K562 (cell line): Measurements from ENCODE around the gene CALML3. TPM values are rescaled to one million over a fixed set of nuclear protein-coding genes. Genes with fewer than 3 reads are reported as not detected.

Source experiments
- ATAC-seq: fragments of 200-7000 bp; cut with Tn5 transposase; 3 replicates; pipeline ENCODE4 v1.9.1; 2020; ENCODE audit warnings: moderate library complexity
- BruUV-seq: library from RNA; stranded (reverse); fragments of 400-500 nt; replicated peaks from 2 replicates; lab custom pipeline; 2021; lab: Mats Ljungman, UMichigan
- CTCF ChIA-PET: fragments of 300-600 bp; formaldehyde crosslinking; extraction: SDS; loops from one replicate; lab custom pipeline; 2021; ENCODE audit warnings: low intra/inter-chr PET ratio; lab: Yijun Ruan, JAX
- POLR2A ChIA-PET: fragments of 300-600, 350-650 bp; sonication (Branson Sonifier 250); formaldehyde crosslinking; extraction: SDS; loops from one replicate; lab custom pipeline; 2021; ENCODE audit warnings: antibody characterized with exemption, inconsistent platforms; lab: Yijun Ruan, JAX
- DNase-seq, 4 experiments: peaks; one replicate each; pipeline versions ENCODE4 v3.0.0 to v3.0.0-alpha.2; 2011 to 2018; ENCODE audit warnings: low spot score in 3 of 4, mixed read lengths in 3 of 4; ENCODE audit errors: extremely low read depth in 1 of 4
- FAIRE-seq: peaks from 2 replicates; lab custom pipeline; 2011; peaks lifted over from hg19 to GRCh38; lab: Jason Lieb, UNC
- H2AFZ ChIP-seq: 2 replicates; pipeline ENCODE4 v1.6.0; 2011; ENCODE audit warnings: low read depth, low read length, control low read depth, inconsistent platforms
- H3K27ac ChIP-seq: fragments of 200-600 bp; 3 replicates; pipeline ENCODE4 v1.8.0; 2011; ENCODE audit warnings: low read depth, mild to moderate bottlenecking, control low read depth, inconsistent platforms, low read length, moderate library complexity, mixed read lengths; ENCODE audit errors: extremely low read depth
- H3K27me3 ChIP-seq, 2 experiments: fragments of 300-600 bp in 1 of 2; 2 replicates in 1 of 2; 3 replicates in 1 of 2; pipeline versions ENCODE4 v1.6.0 to v1.8.0; 2011; ENCODE audit warnings: inconsistent platforms in 2 of 2, low read length in 2 of 2, mild to moderate bottlenecking in 1 of 2, mixed read lengths in 1 of 2, moderate library complexity in 1 of 2; ENCODE audit not compliant: control insufficient read depth in 2 of 2, insufficient read depth in 2 of 2
- H3K36me3 ChIP-seq: fragments of 300-600 bp; 3 replicates; pipeline ENCODE4 v1.8.0; 2011; ENCODE audit warnings: mild to moderate bottlenecking, low read length, inconsistent platforms; ENCODE audit not compliant: control insufficient read depth, insufficient read depth
- H3K4me1 ChIP-seq, 2 experiments: fragments of 200-600 bp in 1 of 2; replicated peaks in 1 of 2; 2 replicates in 1 of 2; 3 replicates in 1 of 2; pipeline versions ENCODE4 v1.5.1 to v1.8.0; 2011; ENCODE audit warnings: inconsistent platforms in 2 of 2, low read length in 2 of 2, mild to moderate bottlenecking in 1 of 2, mixed read lengths in 1 of 2, moderate library complexity in 1 of 2; ENCODE audit not compliant: control insufficient read depth in 2 of 2, insufficient read depth in 2 of 2
- H3K4me2 ChIP-seq: 2 replicates; pipeline ENCODE4 v1.6.1; 2011; ENCODE audit warnings: low read length, control low read depth, inconsistent platforms, mixed read lengths; ENCODE audit not compliant: insufficient read depth
- H3K4me3 ChIP-seq: fragments of 200-600 bp; sonication (generic), shearing (Covaris generic); 2 replicates; pipeline ENCODE4 v1.5.1; 2016; ENCODE audit warnings: control low read depth, inconsistent platforms
- H3K79me2 ChIP-seq: fragments of 200-600 bp; 3 replicates; pipeline ENCODE4 v1.8.0; 2011; ENCODE audit warnings: low read length, inconsistent platforms; ENCODE audit not compliant: control insufficient read depth, insufficient read depth
- H3K9ac ChIP-seq, 2 experiments: 2 replicates each; pipeline versions ENCODE4 v1.6.0 to v1.6.1; 2011; ENCODE audit warnings: low read depth in 2 of 2, low read length in 2 of 2, control low read depth in 1 of 2, inconsistent platforms in 1 of 2, mild to moderate bottlenecking in 1 of 2, mixed read lengths in 1 of 2; ENCODE audit not compliant: insufficient read depth in 1 of 2
- H3K9me1 ChIP-seq: one replicate; pipeline ENCODE4 v1.6.0; 2011; ENCODE audit warnings: inconsistent platforms, mild to moderate bottlenecking, low read length, moderate library complexity; ENCODE audit not compliant: control insufficient read depth, insufficient read depth
- H3K9me3 ChIP-seq: replicated peaks from 2 replicates; pipeline ENCODE4 v1.5.1; 2011; ENCODE audit warnings: low read depth, low read length, inconsistent platforms; ENCODE audit not compliant: control insufficient read depth, insufficient read depth
- H4K20me1 ChIP-seq: replicated peaks from 2 replicates; pipeline ENCODE4 v1.6.1; 2011; ENCODE audit warnings: low read length, inconsistent platforms, mixed read lengths; ENCODE audit not compliant: control insufficient read depth, insufficient read depth
- CBX3 ChIP-seq, 2 experiments: IDR thresholded peaks; 1 replicate in 1 of 2; 2 replicates in 1 of 2; pipeline ENCODE4 v1.6.1; 2012; ENCODE audit warnings: inconsistent platforms in 2 of 2, low read length in 2 of 2, borderline replicate concordance in 1 of 2, control low read depth in 1 of 2
- CHCHD3 ChIP-seq: fragments of 250-450 bp; sonication (Bioruptor Pico); IDR thresholded peaks from 2 replicates; pipeline ENCODE4 v2.1.2; 2022; ENCODE audit warnings: mild to moderate bottlenecking
- ELF2 ChIP-seq: fragments of 250-450 bp; sonication (Bioruptor Pico); IDR thresholded peaks from 2 replicates; pipeline ENCODE4 v1.5.0; 2021; ENCODE audit warnings: mild to moderate bottlenecking
- NFIC ChIP-seq: fragments of 450-650 bp; IDR thresholded peaks from 2 replicates; pipeline ENCODE4 v1.6.1; 2017; ENCODE audit warnings: mild to moderate bottlenecking, inconsistent platforms
- NFRKB ChIP-seq: fragments of 450-650 bp; IDR thresholded peaks from 2 replicates; pipeline ENCODE4 v1.6.1; 2016; ENCODE audit warnings: low read depth
- PKNOX1 ChIP-seq: fragments of 450-650 bp; IDR thresholded peaks from 2 replicates; pipeline ENCODE4 v1.6.1; 2016
- SLC30A9 ChIP-seq: fragments of 250-450 bp; sonication (Bioruptor Pico); IDR thresholded peaks from 2 replicates; pipeline ENCODE4 v1.8.0; 2022; ENCODE audit warnings: mild to moderate bottlenecking, moderate library complexity
- SMAD2 ChIP-seq: fragments of 150-350 bp; IDR thresholded peaks from 2 replicates; pipeline ENCODE4 v1.6.1; 2014; ENCODE audit warnings: low read depth, mild to moderate bottlenecking, low read length
- SUPT5H ChIP-seq: fragments of 450-650 bp; IDR thresholded peaks from 2 replicates; pipeline ENCODE4 v1.6.1; 2016
- TRIM25 ChIP-seq: fragments of 450-650 bp; IDR thresholded peaks from 2 replicates; pipeline ENCODE4 v1.7.0; 2016; ENCODE audit warnings: borderline replicate concordance
- TRIM28 ChIP-seq: fragments of 450-650 bp; IDR thresholded peaks from 2 replicates; pipeline ENCODE4 v1.6.1; 2017
- ZFP36 ChIP-seq: fragments of 150-350 bp; IDR thresholded peaks from 2 replicates; pipeline ENCODE4 v1.6.1; 2018; ENCODE audit warnings: low read length, low read depth; ENCODE audit not compliant: partially characterized antibody
- ZNF133 ChIP-seq: fragments of 250-450 bp; sonication (Bioruptor Pico); IDR thresholded peaks from 2 replicates; pipeline ENCODE4 v1.4.0; 2020; ENCODE audit warnings: mild to moderate bottlenecking
- ZNF639 ChIP-seq, 2 experiments: fragments of 200-800 bp in 1 of 2; sonication (Bioruptor generic) in 1 of 2; sonication (generic) in 1 of 2; formaldehyde crosslinking in 1 of 2; IDR thresholded peaks in 1 of 2; conservative IDR thresholded peaks in 1 of 2; 2 replicates each; pipeline versions ENCODE4 v1.5.0 to v1.6.1; 2016 to 2020; ENCODE audit warnings: missing compliant biosample characterization in 1 of 2, missing genetic modification characterization in 1 of 2, missing genetic modification reagents in 1 of 2
- ZNF707 ChIP-seq: fragments of 250-450 bp; sonication (Bioruptor Pico); conservative IDR thresholded peaks from 2 replicates; pipeline ENCODE4 v1.8.0; 2022; ENCODE audit warnings: inconsistent platforms, mild to moderate bottlenecking, moderate library complexity
- ZNF766 ChIP-seq: fragments of 200-800 bp; sonication (Bioruptor generic); conservative IDR thresholded peaks from 2 replicates; pipeline ENCODE4 v1.6.1; 2016; ENCODE audit warnings: missing genetic modification characterization, missing compliant biosample characterization
- WGBS: fragments of 100-300 bp; shearing (Covaris generic); methylation state at CpG from one replicate; pipeline ENCODE4 v1.1.6; 2016; ENCODE audit warnings: low coverage, mixed read lengths; ENCODE audit not compliant: insufficient coverage; ENCODE audit errors: missing lambda C conversion rate; 5-methylcytosine and 5-hydroxymethylcytosine counted together
- in situ Hi-C: fragments of 300-500 bp; cut with MboI; formaldehyde crosslinking; loops from 4 replicates; pipeline ENCODE4 v1.15.0; 2018; ENCODE audit warnings: inconsistent platforms, mixed read lengths
- intact Hi-C: fragments of 100-400 bp; cut with micrococcal nuclease; formaldehyde crosslinking; loops from 2 replicates; pipeline ENCODE4 v1.14.2; 2022
- polyA plus RNA-seq, 8 experiments: library from polyadenylated mRNA; depleted of rRNA in 4 of 8; stranded (reverse) in 5 of 8; unstranded in 3 of 8; fragments of >200 nt; fragmentation: Nextera tagmentation in 2 of 8; fragmentation: Illumina TruSeq in 1 of 8; extraction: Ambion mirVana in 2 of 8; extraction: Trizol in 1 of 8; gene quantifications; 2 replicates each; pipeline versions ENCODE4 v1.2.1 to v1.2.3, GENCODE V29; 2011 to 2014; ENCODE audit warnings: inconsistent platforms in 1 of 8, missing spikeins in 1 of 8
- total RNA-seq, 7 experiments: library from RNA; depleted of rRNA in 6 of 7; stranded (reverse); fragments of >200 nt in 6 of 7; fragmentation: Illumina TruSeq in 2 of 7; extraction: Trizol in 2 of 7; gene quantifications; 2 replicates each; pipeline versions ENCODE4 v1.2.1 to v1.2.3, GENCODE V29; 2011 to 2021; ENCODE audit warnings: low replicate concordance in 1 of 7

The CALML3 gene
- total and polyA plus RNA-seq, 9 of the 15 experiments (the other 6 are each of a cell fraction or from before 2014, with no cell fraction given) = not detected

GRCh38 chr10:5543623-5544022 lies 18.9 kb downstream of the CALML3 start:
- Histone ChIP-seq H3K4me1 (peaks cover 33 to 61% of the 10 kb centered on the region in 2 experiments), H4K20me1 (no peaks in the 10 kb centered on the region), H3K27me3 (no peaks in the 10 kb centered on the region), H3K4me2 (no peak overlapping the region), H3K36me3 (no peaks in the 10 kb centered on the region), H3K9me3 (no peaks in the 10 kb centered on the region), H3K9me1 (no peaks in the 10 kb centered on the region), H3K4me3 (no peak overlapping the region), H3K9ac (no peak overlapping the region), H3K27ac (no peak overlapping the region), H3K79me2 (no peaks in the 10 kb centered on the region), H2AFZ (0 out of 2 replicates have a peak overlapping the region, but pooled peaks have one; percentile 21)
- TF ChIP-seq ZNF707 (no peak), CHCHD3 (CRISPR knock-in tag) (no peak), NFIC (no peak), CBX3 (IDR thresholded peaks at IDR 0.05; ENCODE audit: borderline replicate concordance in 1 of 2, low read length in 2 of 2) (0 out of 3 replicates have a peak, but pooled peaks of 1 of the 2 experiments have one; percentile 27), SUPT5H (no peak), TRIM28 (peak; percentile 65; the same call in 1 of the 2 replicates), PKNOX1 (no peak), ZNF639 (CRISPR knock-in tag; conservative IDR thresholded peaks at IDR 0.05 in 1 of 2, IDR thresholded peaks at IDR 0.05 in 1 of 2) (no peak), SMAD2 (no peak), SLC30A9 (CRISPR knock-in tag) (no peak), TRIM25 (no peak), ELF2 (CRISPR knock-in tag) (no peak), ZNF766 (no peak), NFRKB (no peak), ZFP36 (peak; percentile 12), ZNF133 (CRISPR knock-in tag) (no peak)
- ATAC-seq (no peak), FAIRE-seq (no peak), DNase-seq (no peak)
- in situ Hi-C loops (no loop called here), intact Hi-C loops (no loop called here)
- 94% methylated on average over 1 of the region's 1 CpG for WGBS
- ChIA-PET CTCF (no interaction called here), POLR2A (no interaction called here)
- no TSS peak for BruUV-seq
